ENCODE data around the gene SETBP1. TPM values are rescaled to one million over a fixed set of nuclear protein-coding genes. Genes with fewer than 3 reads are reported as not detected.

The SETBP1 gene
- total RNA-seq, 1 donor from 2014 or later = 12.0 TPM

DNA sequence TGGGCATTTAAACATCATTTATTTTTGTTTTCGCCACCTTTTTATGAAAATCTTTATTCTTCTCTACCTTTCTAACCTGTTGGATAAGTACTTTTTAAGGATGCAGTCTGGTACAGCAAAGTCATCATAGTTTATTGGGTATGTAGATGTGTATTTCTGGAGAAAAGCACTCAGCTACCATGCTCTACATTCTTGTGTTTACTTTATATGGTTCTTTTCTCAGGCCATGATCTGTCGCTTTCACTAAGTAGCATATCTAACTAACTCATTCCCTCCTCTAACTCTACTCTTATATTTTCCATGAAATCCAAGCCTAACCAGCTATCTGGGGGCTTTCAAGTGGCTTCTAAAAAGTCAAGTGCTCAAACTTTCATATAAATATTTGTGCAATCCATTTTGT, 25.3 kb upstream of the SETBP1 start:
- Mint-ChIP-seq H3K4me1 (peaks cover 12% of the 10 kb centered on the region), H3K9me3 (no peaks in the 10 kb centered on the region), H3K36me3 (no peaks in the 10 kb centered on the region), H3K4me3 (no peak overlapping the region), H3K27ac (no peak overlapping the region), H3K27me3 (ENCODE audit: insufficient read depth, low read depth) (no peaks in the 10 kb centered on the region)
- Histone ChIP-seq H2AFZ (replicated peaks) (no peak overlapping the region), H4K20me1 (ENCODE audit: low read depth) (no peaks in the 10 kb centered on the region), H3K9me3 (ENCODE audit: low read depth) (no peaks in the 10 kb centered on the region), H3K27me3 (no peaks in the 10 kb centered on the region), H3K9ac (no peak overlapping the region), H3K79me2 (ENCODE audit: low read depth) (no peaks in the 10 kb centered on the region), H3F3A (ENCODE audit: low read depth) (peaks cover 6% of the 10 kb centered on the region), H3K4me1 (peaks cover 13% of the 10 kb centered on the region), H3K4me2 (no peak overlapping the region), H3K4me3 (no peak overlapping the region), H3K27ac (no peak overlapping the region), H3K36me3 (no peaks in the 10 kb centered on the region)
- DNase-seq (ENCODE audit: low spot score) = no peak
- no peak for TF ChIP-seq EZH2phosphoT487 (IDR thresholded peaks at IDR 0.05)

- H3K9me3 Mint-ChIP-seq = no peaks in the 10 kb centered on the region
- no peaks in the 10 kb centered on the region for H4K20me1 ChIP-seq (ENCODE audit: low read depth)
- H2AFZ ChIP-seq (replicated peaks) = no peak overlapping the region
- no peak overlapping the region for H3K4me2 ChIP-seq
- H3K9me3 ChIP-seq (ENCODE audit: low read depth) = no peaks in the 10 kb centered on the region
- H3K27ac ChIP-seq = no peak overlapping the region
- H3K4me3 Mint-ChIP-seq = no peak overlapping the region
- H3K27me3 Mint-ChIP-seq (ENCODE audit: insufficient read depth, low read depth) = no peaks in the 10 kb centered on the region
- peaks cover 12% of the 10 kb centered on the region for H3K4me1 Mint-ChIP-seq
- H3K36me3 Mint-ChIP-seq = no peaks in the 10 kb centered on the region
- H3K9ac ChIP-seq = no peak overlapping the region
- H3K4me1 ChIP-seq = peaks cover 13% of the 10 kb centered on the region
- no peak overlapping the region for H3K4me3 ChIP-seq
- TF ChIP-seq, protein P1, sequence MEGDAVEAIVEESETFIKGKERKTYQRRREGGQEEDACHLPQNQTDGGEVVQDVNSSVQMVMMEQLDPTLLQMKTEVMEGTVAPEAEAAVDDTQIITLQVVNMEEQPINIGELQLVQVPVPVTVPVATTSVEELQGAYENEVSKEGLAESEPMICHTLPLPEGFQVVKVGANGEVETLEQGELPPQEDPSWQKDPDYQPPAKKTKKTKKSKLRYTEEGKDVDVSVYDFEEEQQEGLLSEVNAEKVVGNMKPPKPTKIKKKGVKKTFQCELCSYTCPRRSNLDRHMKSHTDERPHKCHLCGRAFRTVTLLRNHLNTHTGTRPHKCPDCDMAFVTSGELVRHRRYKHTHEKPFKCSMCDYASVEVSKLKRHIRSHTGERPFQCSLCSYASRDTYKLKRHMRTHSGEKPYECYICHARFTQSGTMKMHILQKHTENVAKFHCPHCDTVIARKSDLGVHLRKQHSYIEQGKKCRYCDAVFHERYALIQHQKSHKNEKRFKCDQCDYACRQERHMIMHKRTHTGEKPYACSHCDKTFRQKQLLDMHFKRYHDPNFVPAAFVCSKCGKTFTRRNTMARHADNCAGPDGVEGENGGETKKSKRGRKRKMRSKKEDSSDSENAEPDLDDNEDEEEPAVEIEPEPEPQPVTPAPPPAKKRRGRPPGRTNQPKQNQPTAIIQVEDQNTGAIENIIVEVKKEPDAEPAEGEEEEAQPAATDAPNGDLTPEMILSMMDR (IDR thresholded peaks at IDR 0.05) = no peak
- TF ChIP-seq EZH2 (IDR thresholded peaks at IDR 0.05) (no peak), EZH2phosphoT487 (IDR thresholded peaks at IDR 0.05) (no peak)
- H3K27me3 ChIP-seq = no peaks in the 10 kb centered on the region
- H3K79me2 ChIP-seq (ENCODE audit: low read depth) = no peaks in the 10 kb centered on the region
- no peak for DNase-seq (ENCODE audit: low spot score)
- peaks cover 6% of the 10 kb centered on the region for H3F3A ChIP-seq (ENCODE audit: low read depth)
- H3K36me3 ChIP-seq = no peaks in the 10 kb centered on the region
- H3K27ac Mint-ChIP-seq = peak overlapping the region; percentile 2
Measured at GRCh38 chr18:44659771-44660170, 20.9 kb upstream of the SETBP1 start.

DNA sequence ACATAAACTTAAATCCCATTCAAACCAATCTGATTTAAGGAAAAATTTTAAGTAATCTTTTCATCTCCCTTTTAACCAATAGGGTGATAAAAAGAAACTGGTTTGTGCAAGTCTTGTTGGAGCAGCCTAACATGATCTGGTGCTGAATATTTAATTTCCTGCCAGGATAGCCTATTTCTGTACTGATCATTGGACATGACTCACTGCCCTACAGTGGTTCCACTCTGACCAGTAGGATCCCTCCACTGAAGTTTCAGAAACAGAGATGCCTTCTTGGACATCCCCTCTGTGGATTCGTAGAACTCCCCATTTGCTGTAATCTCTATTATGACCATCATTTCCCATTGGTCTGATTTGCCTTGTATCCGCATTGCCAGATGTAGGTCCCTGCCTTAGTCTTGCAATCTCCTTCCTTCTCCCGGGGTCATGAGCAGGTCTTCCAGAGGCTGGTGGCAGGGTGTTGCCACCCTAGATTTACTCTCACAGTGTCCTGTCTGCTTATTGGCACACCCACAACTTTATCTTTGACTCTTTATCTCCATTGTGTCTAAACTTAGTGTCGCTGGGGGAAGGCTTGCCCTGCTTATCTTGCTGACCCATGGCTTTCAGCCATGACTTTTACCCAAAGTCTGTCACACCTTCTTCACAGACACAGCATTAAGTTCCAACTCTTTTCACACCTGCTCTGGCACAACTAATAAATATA, 12.3 kb upstream of the SETBP1 start:
- no peaks in the 10 kb centered on the region for H3F3A ChIP-seq (ENCODE audit: low read depth)
- no peaks in the 10 kb centered on the region for H3K79me2 ChIP-seq (ENCODE audit: low read depth)
- peaks cover 4% of the 10 kb centered on the region for H3K4me1 Mint-ChIP-seq
- H4K20me1 ChIP-seq (ENCODE audit: low read depth) = no peaks in the 10 kb centered on the region
- no peaks in the 10 kb centered on the region for H3K27me3 ChIP-seq
- no peak for TF ChIP-seq EZH2 (IDR thresholded peaks at IDR 0.05)
- TF ChIP-seq, protein P1 (IDR thresholded peaks at IDR 0.05) = no peak
- no peak overlapping the region for H3K4me2 ChIP-seq
- peaks cover 4% of the 10 kb centered on the region for H3K4me1 ChIP-seq
- no peak overlapping the region for H3K4me3 ChIP-seq
- H3K9me3 ChIP-seq (ENCODE audit: low read depth) = no peaks in the 10 kb centered on the region
- no peaks in the 10 kb centered on the region for H3K36me3 ChIP-seq
- H2AFZ ChIP-seq (replicated peaks) = no peak overlapping the region
- H3K4me3 Mint-ChIP-seq = no peak overlapping the region
- H3K9me3 Mint-ChIP-seq = no peaks in the 10 kb centered on the region
- no peak overlapping the region for H3K9ac ChIP-seq
- no peaks in the 10 kb centered on the region for H3K27me3 Mint-ChIP-seq (ENCODE audit: insufficient read depth, low read depth)
- H3K36me3 Mint-ChIP-seq = no peaks in the 10 kb centered on the region
- H3K27ac ChIP-seq = no peak overlapping the region
- DNase-seq (ENCODE audit: low spot score) = no peak
- no peak overlapping the region for H3K27ac Mint-ChIP-seq

DNA sequence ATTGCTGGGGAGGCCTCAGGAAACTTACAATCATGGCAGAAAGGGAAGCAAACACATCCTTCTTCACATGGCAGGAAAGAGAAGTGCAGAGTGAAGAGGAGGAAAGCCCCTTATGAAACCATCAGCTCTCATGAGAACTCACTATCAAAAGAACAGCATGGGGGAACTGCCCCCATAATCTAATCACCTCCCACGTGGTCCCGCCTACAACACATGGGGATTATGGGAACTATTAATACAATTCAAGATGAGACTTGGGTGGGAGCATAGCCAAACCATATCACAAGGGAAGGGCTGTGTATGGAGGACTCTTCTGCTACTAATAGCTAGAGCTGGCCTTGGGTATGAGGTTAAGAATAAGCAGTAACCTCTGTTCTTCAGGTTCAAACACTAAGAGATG, 8.8 kb upstream of the SETBP1 start:
- H3K27ac Mint-ChIP-seq = no peak overlapping the region
- Histone ChIP-seq H3K27ac (no peak overlapping the region), H3K9me3 (ENCODE audit: low read depth) (no peaks in the 10 kb centered on the region), H3F3A (ENCODE audit: low read depth) (no peaks in the 10 kb centered on the region), H3K9ac (no peak overlapping the region), H3K36me3 (no peaks in the 10 kb centered on the region), H3K27me3 (no peaks in the 10 kb centered on the region), H2AFZ (replicated peaks) (no peak overlapping the region), H3K4me3 (no peak overlapping the region), H3K4me1 (peaks cover 10% of the 10 kb centered on the region), H3K4me2 (no peak overlapping the region), H4K20me1 (ENCODE audit: low read depth) (no peaks in the 10 kb centered on the region), H3K79me2 (ENCODE audit: low read depth) (no peaks in the 10 kb centered on the region)
- DNase-seq (ENCODE audit: low spot score) = no peak
- H3K9me3 Mint-ChIP-seq = no peaks in the 10 kb centered on the region
- H3K4me3 Mint-ChIP-seq = no peak overlapping the region
- H3K4me1 Mint-ChIP-seq = peaks cover 12% of the 10 kb centered on the region
- no peaks in the 10 kb centered on the region for H3K27me3 Mint-ChIP-seq (ENCODE audit: insufficient read depth, low read depth)
- TF ChIP-seq EZH2phosphoT487 (IDR thresholded peaks at IDR 0.05) = no peak
- TF ChIP-seq EZH2 (IDR thresholded peaks at IDR 0.05) = no peak
- TF ChIP-seq, protein P1 (IDR thresholded peaks at IDR 0.05) = no peak
- no peaks in the 10 kb centered on the region for H3K36me3 Mint-ChIP-seq

Data from neural progenitor cell (in vitro differentiated cells).